ENCODE data around the gene RGPD5. TPM values are rescaled to one million over a fixed set of nuclear protein-coding genes. Genes with fewer than 3 reads are reported as not detected.
"Not testable (repeated sequence)": the region's sequence is repeated elsewhere in the genome, so short reads cannot be mapped to it uniquely, and the experiment has no call there.

The RGPD5 gene
- total and polyA plus RNA-seq, 5 donors from 2014 or later = 2.5 to 133 (median 3.6) TPM

DNA sequence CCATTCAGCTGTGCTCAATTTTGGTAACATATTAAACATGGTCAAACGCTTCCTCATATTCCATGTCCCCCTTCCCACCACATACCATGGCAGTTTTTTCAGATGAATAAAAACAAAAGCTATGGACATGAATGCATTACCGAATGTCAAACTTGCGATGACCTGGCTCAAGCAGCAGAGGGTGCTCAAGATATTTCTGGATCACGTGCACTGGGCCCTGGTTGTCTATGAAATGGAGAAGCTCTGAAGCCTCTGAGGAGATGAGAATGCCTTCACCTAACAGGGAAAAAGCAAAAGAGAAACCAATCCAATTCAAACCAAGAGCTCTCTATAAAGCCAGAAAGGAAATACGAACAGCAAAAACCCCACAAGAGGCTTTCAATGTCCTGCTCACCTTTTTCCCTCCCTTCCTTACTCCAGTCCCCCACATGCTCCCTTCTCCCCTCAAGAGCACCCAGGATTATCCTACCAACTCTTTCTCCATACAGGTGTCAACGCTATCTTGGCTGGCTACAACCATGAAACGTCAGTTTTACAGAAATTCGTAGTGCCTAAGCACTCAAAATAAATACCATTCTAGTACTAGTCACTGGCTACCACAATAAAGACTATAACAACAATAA, 77.1 kb downstream of the RGPD5 start:
- not testable (repeated sequence) for H3K36me3 ChIP-seq (ENCODE audit: control insufficient read depth, insufficient read depth, low read length); H3K4me3 ChIP-seq (ENCODE audit: low read depth, low read length); H3K27ac Mint-ChIP-seq; H3K4me3 Mint-ChIP-seq; H3K9me3 ChIP-seq (ENCODE audit: control insufficient read depth in 2 of 2, low read length in 2 of 2); H3K36me3 Mint-ChIP-seq; H3K4me1 Mint-ChIP-seq; H3K27me3 Mint-ChIP-seq; H3K9me3 Mint-ChIP-seq; H3K27me3 ChIP-seq (ENCODE audit: control insufficient read depth, insufficient read depth, low read length); H3K4me1 ChIP-seq (ENCODE audit: control insufficient read depth, insufficient read depth, low read length, poor library complexity, severe bottlenecking); H3K27ac ChIP-seq (ENCODE audit: insufficient read depth, low read length, poor library complexity, severe bottlenecking); DNase-seq
- peak; percentile 53 to 55 for ATAC-seq (ENCODE audit: low read depth in 2 of 2)

DNA sequence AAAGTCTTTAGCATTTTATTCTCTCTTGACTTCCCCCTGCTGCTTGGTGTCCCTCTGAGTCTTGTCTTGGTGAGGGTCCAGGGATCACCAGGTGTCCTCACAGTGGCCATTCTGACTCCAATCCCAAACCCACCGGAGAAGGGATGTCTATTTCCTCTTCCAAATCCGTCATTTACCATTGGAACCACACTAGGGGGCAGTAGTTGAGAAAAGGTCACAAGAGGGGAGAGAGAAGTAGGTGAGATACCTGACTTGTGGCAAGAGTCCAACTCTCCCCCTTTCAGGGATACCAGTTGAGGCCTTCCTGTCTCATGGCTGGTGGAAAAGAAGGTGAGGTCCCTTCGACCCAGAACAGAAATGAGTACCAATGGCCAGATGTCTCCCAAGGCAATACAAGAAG, 82.5 kb downstream of the RGPD5 start:
- not testable (repeated sequence) for H3K4me1 ChIP-seq (ENCODE audit: control insufficient read depth, insufficient read depth, low read length, poor library complexity, severe bottlenecking); H3K27me3 Mint-ChIP-seq; H3K4me3 ChIP-seq (ENCODE audit: low read depth, low read length); H3K27me3 ChIP-seq (ENCODE audit: control insufficient read depth, insufficient read depth, low read length); H3K27ac Mint-ChIP-seq; H3K4me3 Mint-ChIP-seq; H3K4me1 Mint-ChIP-seq; H3K9me3 ChIP-seq (ENCODE audit: control insufficient read depth in 2 of 2, low read length in 2 of 2); H3K36me3 ChIP-seq (ENCODE audit: control insufficient read depth, insufficient read depth, low read length); H3K27ac ChIP-seq (ENCODE audit: insufficient read depth, low read length, poor library complexity, severe bottlenecking); DNase-seq; H3K9me3 Mint-ChIP-seq; H3K36me3 Mint-ChIP-seq; ATAC-seq (ENCODE audit: low read depth in 2 of 2)

DNA sequence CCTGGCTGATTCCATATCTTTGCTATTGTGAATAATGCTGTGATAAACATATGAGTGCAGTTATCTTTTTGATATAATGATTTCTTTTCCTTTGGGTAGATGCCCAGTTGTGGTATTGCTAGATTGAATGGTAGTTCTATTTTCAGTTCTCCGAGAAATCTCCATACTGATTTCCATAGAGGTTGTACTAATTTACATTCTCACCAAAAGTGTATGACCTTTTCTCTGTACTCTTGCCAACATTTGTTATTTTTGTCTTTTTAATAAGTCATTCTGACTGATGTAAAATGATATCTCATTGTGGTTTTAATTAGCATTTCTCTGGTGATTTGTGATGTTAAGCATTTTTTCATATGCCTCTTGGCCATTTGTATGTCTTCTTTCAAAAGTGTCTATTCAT, 88.0 kb downstream of the RGPD5 start:
- not testable (repeated sequence) for H3K4me3 Mint-ChIP-seq; H3K4me1 Mint-ChIP-seq; H3K36me3 Mint-ChIP-seq; ATAC-seq (ENCODE audit: low read depth in 2 of 2); H3K27ac ChIP-seq (ENCODE audit: insufficient read depth, low read length, poor library complexity, severe bottlenecking); H3K4me3 ChIP-seq (ENCODE audit: low read depth, low read length); H3K9me3 ChIP-seq (ENCODE audit: control insufficient read depth in 2 of 2, low read length in 2 of 2); H3K4me1 ChIP-seq (ENCODE audit: control insufficient read depth, insufficient read depth, low read length, poor library complexity, severe bottlenecking); H3K27me3 ChIP-seq (ENCODE audit: control insufficient read depth, insufficient read depth, low read length); H3K36me3 ChIP-seq (ENCODE audit: control insufficient read depth, insufficient read depth, low read length); H3K9me3 Mint-ChIP-seq; H3K27ac Mint-ChIP-seq; H3K27me3 Mint-ChIP-seq; DNase-seq

- H3K9me3 Mint-ChIP-seq; ATAC-seq (ENCODE audit: low read depth in 2 of 2); H3K4me3 Mint-ChIP-seq; H3K4me3 ChIP-seq (ENCODE audit: low read depth, low read length); H3K4me1 Mint-ChIP-seq; H3K27ac Mint-ChIP-seq; DNase-seq; H3K36me3 ChIP-seq (ENCODE audit: control insufficient read depth, insufficient read depth, low read length); H3K36me3 Mint-ChIP-seq; H3K27me3 Mint-ChIP-seq; H3K27ac ChIP-seq (ENCODE audit: insufficient read depth, low read length, poor library complexity, severe bottlenecking); H3K9me3 ChIP-seq (ENCODE audit: control insufficient read depth in 2 of 2, low read length in 2 of 2); H3K27me3 ChIP-seq (ENCODE audit: control insufficient read depth, insufficient read depth, low read length); H3K4me1 ChIP-seq (ENCODE audit: control insufficient read depth, insufficient read depth, low read length, poor library complexity, severe bottlenecking): not testable (repeated sequence)
Measured at GRCh38 chr2:109888414-109888813, 94.3 kb downstream of the RGPD5 start.

GRCh38 chr2:109889909-109890308, 95.8 kb downstream of the RGPD5 start:
- H3K27me3 ChIP-seq (ENCODE audit: control insufficient read depth, insufficient read depth, low read length); H3K4me3 ChIP-seq (ENCODE audit: low read depth, low read length); H3K27ac Mint-ChIP-seq; H3K36me3 ChIP-seq (ENCODE audit: control insufficient read depth, insufficient read depth, low read length); H3K27ac ChIP-seq (ENCODE audit: insufficient read depth, low read length, poor library complexity, severe bottlenecking); H3K4me1 ChIP-seq (ENCODE audit: control insufficient read depth, insufficient read depth, low read length, poor library complexity, severe bottlenecking); H3K4me3 Mint-ChIP-seq; H3K36me3 Mint-ChIP-seq; DNase-seq; H3K9me3 Mint-ChIP-seq; H3K9me3 ChIP-seq (ENCODE audit: control insufficient read depth in 2 of 2, low read length in 2 of 2); ATAC-seq (ENCODE audit: low read depth in 2 of 2); H3K4me1 Mint-ChIP-seq; H3K27me3 Mint-ChIP-seq: not testable (repeated sequence)

DNA sequence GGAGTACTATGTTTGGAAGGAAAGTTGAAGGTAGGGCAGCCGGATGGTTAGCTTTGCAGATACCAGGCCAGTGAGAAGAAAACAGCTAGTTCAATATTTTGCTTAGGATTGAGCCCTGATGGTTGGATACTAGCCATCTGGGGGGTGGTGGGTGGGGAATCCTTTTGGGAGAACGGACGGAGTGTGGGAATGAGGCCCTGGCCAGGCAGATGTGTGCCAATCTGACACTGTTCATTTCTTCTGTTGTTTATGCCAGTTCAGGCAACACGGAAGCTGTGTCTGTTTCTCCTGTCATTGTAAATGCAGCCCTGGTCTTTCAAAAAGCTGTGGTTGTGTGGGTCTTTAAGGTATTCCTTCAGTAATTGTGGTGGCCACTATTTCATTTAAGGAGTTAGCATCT, 96.9 kb downstream of the RGPD5 start:
- H3K9me3 Mint-ChIP-seq; H3K4me3 ChIP-seq (ENCODE audit: low read depth, low read length); H3K4me3 Mint-ChIP-seq; H3K27me3 Mint-ChIP-seq; H3K36me3 Mint-ChIP-seq; H3K36me3 ChIP-seq (ENCODE audit: control insufficient read depth, insufficient read depth, low read length); H3K4me1 ChIP-seq (ENCODE audit: control insufficient read depth, insufficient read depth, low read length, poor library complexity, severe bottlenecking); ATAC-seq (ENCODE audit: low read depth in 2 of 2); H3K27ac Mint-ChIP-seq; H3K27ac ChIP-seq (ENCODE audit: insufficient read depth, low read length, poor library complexity, severe bottlenecking); H3K4me1 Mint-ChIP-seq; H3K27me3 ChIP-seq (ENCODE audit: control insufficient read depth, insufficient read depth, low read length); DNase-seq; H3K9me3 ChIP-seq (ENCODE audit: control insufficient read depth in 2 of 2, low read length in 2 of 2): not testable (repeated sequence)

GRCh38 chr2:109893736-109894135, 99.6 kb downstream of the RGPD5 start:
- not testable (repeated sequence) for H3K9me3 Mint-ChIP-seq; H3K4me1 Mint-ChIP-seq; H3K27me3 ChIP-seq (ENCODE audit: control insufficient read depth, insufficient read depth, low read length); H3K27ac ChIP-seq (ENCODE audit: insufficient read depth, low read length, poor library complexity, severe bottlenecking); DNase-seq; H3K27me3 Mint-ChIP-seq; H3K36me3 Mint-ChIP-seq; H3K4me3 ChIP-seq (ENCODE audit: low read depth, low read length); H3K4me1 ChIP-seq (ENCODE audit: control insufficient read depth, insufficient read depth, low read length, poor library complexity, severe bottlenecking); H3K4me3 Mint-ChIP-seq; H3K9me3 ChIP-seq (ENCODE audit: control insufficient read depth in 2 of 2, low read length in 2 of 2); H3K36me3 ChIP-seq (ENCODE audit: control insufficient read depth, insufficient read depth, low read length); ATAC-seq (ENCODE audit: low read depth in 2 of 2); H3K27ac Mint-ChIP-seq

DNA sequence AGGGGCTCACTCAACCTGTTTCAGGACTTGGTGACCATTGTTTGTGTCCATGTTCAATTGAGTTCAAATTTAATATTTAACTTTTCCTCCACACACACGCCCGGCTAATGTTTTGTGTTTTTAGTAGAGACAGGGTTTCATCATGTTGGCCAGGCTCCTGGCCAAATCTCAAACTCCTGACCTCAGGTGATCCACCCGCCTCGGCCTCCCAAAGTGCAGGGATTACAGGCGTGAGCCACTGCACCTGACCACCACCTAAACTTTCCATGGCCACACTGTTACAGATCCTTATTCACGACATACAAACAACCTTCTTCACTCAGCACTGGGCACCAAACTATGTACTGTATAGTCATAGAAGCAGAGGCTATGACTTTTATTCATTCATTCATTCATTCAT, 100.0 kb downstream of the RGPD5 start:
- H3K4me1 Mint-ChIP-seq; H3K36me3 ChIP-seq (ENCODE audit: control insufficient read depth, insufficient read depth, low read length); H3K4me3 Mint-ChIP-seq; H3K27ac Mint-ChIP-seq; H3K9me3 ChIP-seq (ENCODE audit: control insufficient read depth in 2 of 2, low read length in 2 of 2); H3K27ac ChIP-seq (ENCODE audit: insufficient read depth, low read length, poor library complexity, severe bottlenecking); H3K36me3 Mint-ChIP-seq; H3K4me3 ChIP-seq (ENCODE audit: low read depth, low read length); H3K4me1 ChIP-seq (ENCODE audit: control insufficient read depth, insufficient read depth, low read length, poor library complexity, severe bottlenecking); ATAC-seq (ENCODE audit: low read depth in 2 of 2); H3K27me3 ChIP-seq (ENCODE audit: control insufficient read depth, insufficient read depth, low read length); DNase-seq; H3K27me3 Mint-ChIP-seq; H3K9me3 Mint-ChIP-seq: not testable (repeated sequence)

Data from CD4-positive, CD25-positive, alpha-beta regulatory T cell (primary cell).